ENCODE data around the gene SIM2.

The SIM2 gene

DNA sequence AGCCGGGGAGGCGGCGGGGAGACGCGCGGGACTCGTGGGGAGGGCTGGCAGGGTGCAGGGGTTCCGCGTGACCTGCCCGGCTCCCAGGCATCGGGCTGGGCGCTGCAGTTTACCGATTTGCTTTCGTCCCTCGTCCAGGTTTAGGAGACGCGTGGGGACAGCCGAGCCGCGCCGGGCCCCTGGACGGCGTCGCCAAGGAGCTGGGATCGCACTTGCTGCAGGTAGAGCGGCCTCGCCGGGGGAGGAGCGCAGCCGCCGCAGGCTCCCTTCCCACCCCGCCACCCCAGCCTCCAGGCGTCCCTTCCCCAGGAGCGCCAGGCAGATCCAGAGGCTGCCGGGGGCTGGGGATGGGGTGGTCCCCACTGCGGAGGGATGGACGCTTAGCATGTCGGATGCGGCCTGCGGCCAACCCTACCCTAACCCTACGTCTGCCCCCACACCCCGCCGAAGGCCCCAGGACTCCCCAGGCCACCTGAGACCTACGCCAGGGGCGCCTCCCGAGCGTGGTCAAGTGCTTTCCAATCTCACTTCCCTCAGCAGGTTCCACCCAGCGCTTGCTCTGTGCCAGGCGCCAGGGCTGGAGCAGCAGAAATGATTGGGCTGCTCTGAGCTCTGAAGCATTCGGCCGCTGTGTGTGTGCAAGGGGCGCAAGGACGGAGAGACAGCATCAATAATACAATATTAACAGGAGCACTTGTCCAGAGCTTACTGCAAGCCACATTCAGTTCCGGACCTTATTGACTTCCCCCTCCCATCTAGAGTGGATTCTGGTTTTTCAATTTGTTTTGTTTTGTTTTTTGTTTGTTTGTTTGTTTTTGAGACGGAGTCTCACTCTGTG, 10.3 kb downstream of the SIM2 start:
- TF ChIP-seq, protein P1, sequence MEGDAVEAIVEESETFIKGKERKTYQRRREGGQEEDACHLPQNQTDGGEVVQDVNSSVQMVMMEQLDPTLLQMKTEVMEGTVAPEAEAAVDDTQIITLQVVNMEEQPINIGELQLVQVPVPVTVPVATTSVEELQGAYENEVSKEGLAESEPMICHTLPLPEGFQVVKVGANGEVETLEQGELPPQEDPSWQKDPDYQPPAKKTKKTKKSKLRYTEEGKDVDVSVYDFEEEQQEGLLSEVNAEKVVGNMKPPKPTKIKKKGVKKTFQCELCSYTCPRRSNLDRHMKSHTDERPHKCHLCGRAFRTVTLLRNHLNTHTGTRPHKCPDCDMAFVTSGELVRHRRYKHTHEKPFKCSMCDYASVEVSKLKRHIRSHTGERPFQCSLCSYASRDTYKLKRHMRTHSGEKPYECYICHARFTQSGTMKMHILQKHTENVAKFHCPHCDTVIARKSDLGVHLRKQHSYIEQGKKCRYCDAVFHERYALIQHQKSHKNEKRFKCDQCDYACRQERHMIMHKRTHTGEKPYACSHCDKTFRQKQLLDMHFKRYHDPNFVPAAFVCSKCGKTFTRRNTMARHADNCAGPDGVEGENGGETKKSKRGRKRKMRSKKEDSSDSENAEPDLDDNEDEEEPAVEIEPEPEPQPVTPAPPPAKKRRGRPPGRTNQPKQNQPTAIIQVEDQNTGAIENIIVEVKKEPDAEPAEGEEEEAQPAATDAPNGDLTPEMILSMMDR (conservative IDR thresholded peaks at IDR 0.05; ENCODE audit: low read depth, low read length): no peak

DNA sequence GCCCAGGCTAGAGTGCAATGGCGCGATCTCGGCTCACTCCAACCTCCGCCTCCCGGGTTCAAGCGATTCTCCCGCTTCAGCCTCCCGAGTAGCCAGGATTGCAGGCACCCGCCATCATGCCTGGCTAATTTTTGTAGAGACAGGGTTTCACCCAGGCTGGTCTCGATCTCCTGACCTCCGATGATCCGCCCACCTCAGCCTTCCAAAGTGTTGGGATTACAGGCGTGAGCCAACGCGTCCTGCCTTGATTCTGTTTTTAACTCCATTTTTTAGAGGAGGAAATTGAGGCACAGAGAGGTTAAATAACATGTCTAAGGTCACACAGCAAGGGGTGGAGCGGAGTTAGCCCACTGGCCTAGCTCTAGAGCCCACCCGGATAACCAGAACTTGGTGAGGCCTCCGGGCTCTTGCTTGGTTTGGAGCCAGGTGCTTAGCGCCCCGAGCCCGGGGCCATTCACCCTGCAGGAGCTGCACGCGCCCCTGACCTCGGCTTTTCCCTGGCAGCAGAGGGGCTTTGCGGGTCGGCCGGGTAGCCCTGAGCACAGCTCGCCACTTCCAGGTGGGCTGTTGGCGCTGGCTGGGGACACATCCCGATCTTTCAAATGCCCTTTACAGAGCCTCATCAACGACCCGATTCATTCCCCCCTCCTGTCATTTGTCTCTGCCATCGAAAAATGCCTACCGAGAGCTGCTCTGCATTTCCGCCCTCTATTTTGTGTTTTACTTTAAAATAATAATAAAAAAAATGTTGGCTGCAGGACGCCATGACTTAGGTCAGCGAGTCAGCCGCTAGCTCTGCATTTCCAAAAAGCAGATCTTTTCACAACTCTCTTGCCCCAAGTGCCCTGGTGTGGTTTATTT, 11.2 kb downstream of the SIM2 start:
- no peak overlapping the region for H3K4me3 ChIP-seq (ENCODE audit: low read depth, low read length)
- TF ChIP-seq, protein P1 (conservative IDR thresholded peaks at IDR 0.05; ENCODE audit: low read depth, low read length): no peak
- no peak for DNase-seq (ENCODE audit: low read depth)

More for the DNA sequence above, 10.3 kb downstream of the SIM2 start:
- no peak for DNase-seq (ENCODE audit: low read depth)
- H3K4me3 ChIP-seq (ENCODE audit: low read depth, low read length): no peak overlapping the region

DNA sequence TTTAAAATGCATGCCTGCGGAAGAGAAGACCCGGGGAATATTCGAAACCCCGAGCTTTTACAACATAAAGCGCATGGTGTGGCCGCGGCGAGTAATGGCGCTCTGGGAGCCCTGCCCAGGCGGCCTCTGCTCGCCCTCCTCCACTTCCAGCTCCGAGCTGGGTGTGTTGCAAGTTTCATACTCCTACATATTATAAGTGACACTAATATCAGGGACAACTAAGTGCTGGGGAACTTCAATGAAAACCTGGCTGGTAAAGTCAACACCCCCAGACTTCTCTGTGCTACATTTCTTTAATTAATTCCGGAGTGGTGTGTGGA, 11.8 kb downstream of the SIM2 start:
- TF ChIP-seq, protein P1 (conservative IDR thresholded peaks at IDR 0.05; ENCODE audit: low read depth, low read length): no peak
- H3K4me3 ChIP-seq (ENCODE audit: low read depth, low read length): no peak overlapping the region
- DNase-seq (ENCODE audit: low read depth): no peak

DNA sequence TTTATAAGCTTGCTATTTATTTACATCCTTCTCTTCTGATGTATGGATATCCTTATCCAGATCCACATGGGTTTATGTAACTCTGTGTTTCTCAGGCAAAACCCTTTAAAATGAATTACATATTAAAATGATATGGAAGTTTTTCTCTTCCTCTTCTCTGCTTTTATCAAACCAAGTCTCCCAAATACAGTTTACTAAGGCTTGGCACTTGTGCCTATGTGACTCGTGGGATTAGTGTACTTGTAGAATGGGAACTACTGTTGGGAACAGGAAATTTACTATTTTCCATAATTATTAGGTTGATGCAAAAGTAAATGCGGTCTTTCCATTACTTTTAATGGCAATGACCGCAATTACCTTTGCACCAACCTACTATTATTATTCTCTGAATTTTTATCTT, 14.8 kb downstream of the SIM2 start:
- H3K4me3 ChIP-seq (ENCODE audit: low read depth, low read length): no peak overlapping the region
- DNase-seq (ENCODE audit: low read depth): no peak
- TF ChIP-seq, protein P1 (conservative IDR thresholded peaks at IDR 0.05; ENCODE audit: low read depth, low read length): no peak

DNA sequence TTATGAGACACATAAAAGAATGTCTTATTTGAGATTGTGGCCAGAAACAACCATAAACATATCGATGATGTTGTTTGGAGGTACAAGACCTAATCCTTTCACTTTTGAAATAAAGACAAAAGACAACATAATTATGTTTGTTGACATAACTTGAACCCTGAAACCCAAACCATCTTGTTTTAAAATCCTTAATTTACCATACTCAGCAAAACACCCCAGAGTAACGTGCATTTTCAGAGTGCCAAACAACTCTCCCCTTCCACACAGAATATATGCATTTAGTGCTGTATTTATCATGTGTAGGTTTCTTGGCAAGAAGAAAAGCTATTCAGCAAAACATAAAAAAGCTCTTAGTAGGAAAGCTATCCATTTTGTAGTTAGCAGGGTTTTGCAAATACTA, 17.5 kb downstream of the SIM2 start:
- no peak for DNase-seq (ENCODE audit: low read depth)

DNA sequence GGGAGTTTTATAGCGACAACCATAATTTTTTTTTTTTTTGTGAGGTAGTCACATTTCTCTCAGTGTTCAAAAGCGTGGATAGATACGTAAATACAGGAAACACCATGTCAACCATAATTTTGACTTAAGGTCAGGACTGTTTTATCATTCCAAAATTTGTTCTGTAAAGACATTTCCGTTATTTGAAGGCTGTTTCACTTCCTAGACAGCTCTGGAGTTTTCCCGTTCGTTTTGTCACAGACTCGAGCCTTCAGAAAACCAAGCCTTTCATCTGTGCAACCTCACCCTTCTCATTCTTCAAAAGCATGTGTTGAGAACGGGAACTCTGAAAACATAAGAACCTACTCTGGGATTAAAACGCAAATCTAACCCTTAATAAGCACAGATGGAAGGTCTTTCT, 17.9 kb downstream of the SIM2 start:
- H3K4me3 ChIP-seq (ENCODE audit: low read depth, low read length): no peak overlapping the region
- no peak for DNase-seq (ENCODE audit: low read depth)
- TF ChIP-seq, protein P1 (conservative IDR thresholded peaks at IDR 0.05; ENCODE audit: low read depth, low read length): no peak

More for the DNA sequence above, 17.5 kb downstream of the SIM2 start:
- TF ChIP-seq, protein P1 (conservative IDR thresholded peaks at IDR 0.05; ENCODE audit: low read depth, low read length): no peak
- H3K4me3 ChIP-seq (ENCODE audit: low read depth, low read length): no peak overlapping the region
